GM10248 (cell line): ENCODE results near the gene NT5DC1.

Source experiments
- CTCF ChIA-PET: fragments of 300-600 bp; sonication (Branson Sonifier 250); formaldehyde crosslinking; extraction: SDS; loops from one replicate; lab custom pipeline; 2021; ENCODE audit warnings: antibody characterized with exemption; lab: Yijun Ruan, JAX
- POLR2A ChIA-PET: fragments of 350-650 bp; sonication (Branson Sonifier 250); formaldehyde crosslinking; extraction: SDS; loops from one replicate; lab custom pipeline; 2020; ENCODE audit warnings: antibody characterized with exemption; lab: Yijun Ruan, JAX
- DNase-seq: peaks from one replicate; pipeline ENCODE4 v3.0.0; 2012; ENCODE audit errors: extremely low spot score
- CTCF ChIP-seq: IDR thresholded peaks from 2 replicates; pipeline ENCODE4 v1.5.1; 2012; ENCODE audit warnings: mild to moderate bottlenecking, low read depth; ENCODE audit errors: extremely low read depth, missing control alignments, control extremely low read depth

NT5DC1 gene

GRCh38 chr6:116072368-116072767, 28.3 kb upstream of the NT5DC1 start:
- TF ChIP-seq CTCF: no peak
- no peak for DNase-seq
- ChIA-PET POLR2A (no interaction called here), CTCF (interaction anchor here (1.0 to 1.5 kb wide), 2 partner anchors 12 to 14 kb away, joined by 3 to 4 read pairs; partner anchors contain the start of gene FRK)

- TF ChIP-seq CTCF: no peak
- DNase-seq: no peak
- POLR2A ChIA-PET: no interaction called here
- CTCF ChIA-PET: interaction anchor here (0.9 to 1.5 kb wide), 7 partner anchors 9 to 63 kb away, joined by 3 to 4 read pairs (median 3); no protein-coding TSS in a partner anchor
Measured at GRCh38 chr6:116073765-116074440, 26.8 kb upstream of the NT5DC1 start.

GRCh38 chr6:116074732-116075390, 25.8 kb upstream of the NT5DC1 start:
- ChIA-PET POLR2A (no interaction called here), CTCF (interaction anchor here (1.0 to 1.2 kb wide), 4 partner anchors 10 to 38 kb away, joined by 3 to 4 read pairs (median 3); no protein-coding TSS in a partner anchor)
- no peak for TF ChIP-seq CTCF
- no peak for DNase-seq

- POLR2A ChIA-PET: no interaction called here
- TF ChIP-seq CTCF: no peak
- CTCF ChIA-PET: interaction anchor here (1.2 to 3.2 kb wide), 6 partner anchors 8 to 67 kb away, joined by 3 to 14 read pairs (median 4); no protein-coding TSS in a partner anchor
- DNase-seq: no peak
Measured at GRCh38 chr6:116078522-116078921, 22.1 kb upstream of the NT5DC1 start.

GRCh38 chr6:116078945-116079344, 21.7 kb upstream of the NT5DC1 start:
- POLR2A ChIA-PET: no interaction called here
- DNase-seq: no peak
- no peak for TF ChIP-seq CTCF
- CTCF ChIA-PET: interaction anchor here (1.2 to 3.2 kb wide), 5 partner anchors 7 to 48 kb away, joined by 3 to 14 read pairs (median 5); no protein-coding TSS in a partner anchor

GRCh38 chr6:116083052-116083451, 17.6 kb upstream of the NT5DC1 start:
- TF ChIP-seq CTCF: no peak
- no peak for DNase-seq
- ChIA-PET CTCF (interaction anchor here (1.1 to 6.3 kb wide), 4 partner anchors 9 to 70 kb away, joined by 3 to 50 read pairs (median 4); partner anchors contain the start of gene FRK), POLR2A (no interaction called here)
